ENCODE measurements around the gene AFF3. TPM values are rescaled to one million over a fixed set of nuclear protein-coding genes. Genes with fewer than 3 reads are reported as not detected.

AFF3 gene
- total RNA-seq, 2 experiments from 2014 or later = 0.03 TPM

DNA sequence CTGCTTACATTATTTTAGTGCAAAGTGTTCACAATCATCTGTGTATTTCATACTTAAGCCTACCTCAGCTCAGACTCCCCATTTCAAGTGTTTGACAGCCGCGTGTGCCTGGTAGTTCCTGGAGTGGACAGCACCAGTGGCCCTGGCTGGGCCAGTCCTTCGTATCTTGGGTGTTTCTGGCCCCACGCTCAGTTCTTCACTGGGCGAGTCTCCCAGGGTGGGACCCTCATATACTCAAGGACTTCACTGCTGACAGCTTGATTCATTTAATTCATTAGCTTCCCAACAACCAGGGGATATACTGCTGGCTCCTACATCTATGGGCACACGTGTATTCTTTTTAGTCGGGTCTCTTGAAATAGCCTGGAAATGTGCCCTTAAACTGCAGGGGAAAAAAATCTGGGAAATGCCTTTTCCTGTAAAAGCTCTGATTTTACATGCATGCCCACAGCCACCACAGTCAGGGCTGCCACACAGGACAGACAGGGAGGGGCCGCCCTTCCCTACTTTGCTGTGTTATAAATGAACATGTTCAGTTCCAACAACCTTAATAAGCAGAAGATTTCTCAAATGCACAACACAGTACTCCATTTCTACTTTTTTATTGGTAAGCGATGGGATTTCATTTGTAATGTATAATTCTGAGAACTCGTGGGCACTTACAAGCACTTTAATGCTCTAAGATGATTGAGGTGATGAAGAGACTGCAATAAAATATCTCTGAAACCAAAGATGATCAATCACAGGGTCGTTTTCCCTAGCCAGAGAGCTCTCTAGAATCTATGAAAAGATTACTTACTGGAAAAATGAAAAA, 447.1 kb downstream of the AFF3 start:
- peaks cover 1% of the 10 kb centered on the region for H3K4me1 Mint-ChIP-seq
- no peaks in the 10 kb centered on the region for H3K9me3 Mint-ChIP-seq
- CTCF ChIA-PET = interaction anchor here (1.2 kb wide), 1 partner anchor 16 kb away, joined by 3 read pairs; no protein-coding TSS in a partner anchor
- H3K4me3 Mint-ChIP-seq = no peak overlapping the region
- POLR2A ChIA-PET = no interaction called here
- H3K27me3 Mint-ChIP-seq = no peaks in the 10 kb centered on the region
- DNase-seq = no peak
- H3K27ac Mint-ChIP-seq = no peak overlapping the region
- H3K36me3 Mint-ChIP-seq (ENCODE audit: low read depth) = no peaks in the 10 kb centered on the region

DNA sequence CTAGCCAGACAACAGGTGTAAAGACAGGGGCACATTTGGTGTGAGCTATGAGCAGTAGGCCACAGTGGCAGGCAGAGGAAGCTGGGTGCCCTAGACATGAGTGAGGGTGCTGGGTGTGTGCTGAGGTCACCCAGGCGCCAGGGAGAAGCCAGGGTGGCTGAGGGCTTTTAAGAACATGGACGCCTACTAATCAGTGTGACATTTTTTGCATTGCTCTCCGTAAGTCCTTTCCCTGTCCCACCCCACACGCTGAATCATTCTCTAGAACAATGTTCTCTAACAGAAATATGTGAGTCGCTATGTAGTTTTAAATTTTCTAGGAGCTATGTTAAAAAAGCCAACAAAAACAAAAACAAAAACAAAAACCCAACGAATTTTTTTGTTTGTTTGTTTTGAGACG, 448.1 kb downstream of the AFF3 start:
- ChIA-PET POLR2A (no interaction called here), CTCF (no interaction called here)
- Mint-ChIP-seq H3K27me3 (no peaks in the 10 kb centered on the region), H3K27ac (no peak overlapping the region), H3K4me3 (no peak overlapping the region), H3K4me1 (peaks cover 1% of the 10 kb centered on the region), H3K36me3 (ENCODE audit: low read depth) (no peaks in the 10 kb centered on the region), H3K9me3 (no peaks in the 10 kb centered on the region)
- no peak for DNase-seq

DNA sequence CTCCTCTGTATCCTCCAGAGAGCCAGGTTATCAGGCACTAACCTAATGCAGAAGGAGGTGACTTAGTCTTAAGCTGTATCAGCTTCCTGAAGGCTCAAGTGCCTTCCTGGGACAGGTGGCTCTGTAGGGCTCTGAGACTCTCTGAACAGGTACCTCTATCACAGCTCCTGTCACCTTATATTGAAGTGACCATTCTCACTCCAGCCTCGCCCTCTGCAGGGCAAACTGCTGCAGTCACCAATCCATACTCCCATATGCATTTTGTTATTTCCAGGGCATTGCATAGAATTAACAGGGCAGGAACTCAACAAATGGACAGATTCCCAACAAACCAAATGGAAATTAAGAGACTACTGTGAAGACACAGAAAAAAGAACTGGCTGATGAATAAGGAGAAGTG, 449.6 kb downstream of the AFF3 start:
- no peak overlapping the region for H3K4me3 Mint-ChIP-seq
- H3K36me3 Mint-ChIP-seq (ENCODE audit: low read depth) = no peaks in the 10 kb centered on the region
- no peaks in the 10 kb centered on the region for H3K27me3 Mint-ChIP-seq
- DNase-seq = no peak
- ChIA-PET CTCF (no interaction called here), POLR2A (no interaction called here)
- peaks cover 1% of the 10 kb centered on the region for H3K4me1 Mint-ChIP-seq
- H3K27ac Mint-ChIP-seq = no peak overlapping the region
- no peaks in the 10 kb centered on the region for H3K9me3 Mint-ChIP-seq

DNA sequence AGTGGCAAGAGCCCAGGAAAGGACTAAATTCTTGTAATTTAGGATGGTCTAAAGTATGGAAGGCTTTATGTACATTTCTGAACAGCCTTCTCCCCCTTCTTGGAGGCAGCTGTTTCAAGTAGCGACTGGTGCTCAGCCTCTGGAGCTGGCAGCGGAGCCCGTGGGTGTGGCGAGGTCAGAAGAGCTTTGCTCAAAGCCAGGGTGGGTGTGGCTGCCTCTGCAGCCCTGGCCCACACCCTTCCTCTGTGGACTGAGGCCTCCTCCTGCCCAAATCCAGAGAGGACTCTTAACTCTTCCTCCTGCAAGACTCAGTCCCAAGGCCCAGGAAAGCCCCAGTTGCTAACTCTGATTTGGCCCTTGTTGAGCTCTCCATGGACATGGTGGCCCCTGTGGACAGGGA, 450.5 kb downstream of the AFF3 start:
- Mint-ChIP-seq H3K4me1 (peaks cover 1% of the 10 kb centered on the region), H3K36me3 (ENCODE audit: low read depth) (no peaks in the 10 kb centered on the region), H3K27ac (no peak overlapping the region), H3K9me3 (no peaks in the 10 kb centered on the region), H3K4me3 (no peak overlapping the region), H3K27me3 (no peaks in the 10 kb centered on the region)
- ChIA-PET POLR2A (no interaction called here), CTCF (no interaction called here)
- DNase-seq = no peak

DNA sequence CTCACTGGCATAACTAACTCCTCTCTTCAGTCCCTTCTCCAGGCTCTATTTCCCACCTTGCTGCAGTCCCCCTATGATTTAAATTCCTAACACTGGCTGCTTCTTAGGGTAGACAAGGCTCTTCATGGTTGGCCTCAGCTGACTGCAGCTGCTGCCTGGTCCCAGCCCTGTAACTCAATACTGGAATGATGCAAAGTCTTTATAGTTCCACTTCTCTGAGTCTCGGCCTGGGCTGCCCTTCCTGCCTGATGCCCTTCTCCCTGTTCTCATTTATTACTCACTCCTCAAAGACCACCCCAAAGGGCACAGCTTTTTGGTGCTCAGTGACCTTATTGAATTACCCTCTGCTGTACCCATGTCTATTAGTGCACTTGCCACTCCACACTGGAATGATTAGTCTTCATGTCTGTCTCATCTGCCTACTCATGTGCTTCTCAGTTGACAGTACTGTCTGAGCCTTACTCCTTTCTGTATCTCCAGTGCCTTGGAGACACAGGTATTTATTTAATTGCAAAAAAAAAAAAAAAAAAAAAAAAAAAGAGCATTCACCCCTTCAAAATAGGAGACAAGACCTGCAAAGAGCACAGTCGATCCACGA, 453.1 kb downstream of the AFF3 start:
- no peaks in the 10 kb centered on the region for H3K27me3 Mint-ChIP-seq
- H3K27ac Mint-ChIP-seq = no peak overlapping the region
- POLR2A ChIA-PET = no interaction called here
- CTCF ChIA-PET = no interaction called here
- no peaks in the 10 kb centered on the region for H3K9me3 Mint-ChIP-seq
- H3K36me3 Mint-ChIP-seq (ENCODE audit: low read depth) = no peaks in the 10 kb centered on the region
- no peak overlapping the region for H3K4me3 Mint-ChIP-seq
- DNase-seq = no peak
- H3K4me1 Mint-ChIP-seq = peaks cover 1% of the 10 kb centered on the region

DNA sequence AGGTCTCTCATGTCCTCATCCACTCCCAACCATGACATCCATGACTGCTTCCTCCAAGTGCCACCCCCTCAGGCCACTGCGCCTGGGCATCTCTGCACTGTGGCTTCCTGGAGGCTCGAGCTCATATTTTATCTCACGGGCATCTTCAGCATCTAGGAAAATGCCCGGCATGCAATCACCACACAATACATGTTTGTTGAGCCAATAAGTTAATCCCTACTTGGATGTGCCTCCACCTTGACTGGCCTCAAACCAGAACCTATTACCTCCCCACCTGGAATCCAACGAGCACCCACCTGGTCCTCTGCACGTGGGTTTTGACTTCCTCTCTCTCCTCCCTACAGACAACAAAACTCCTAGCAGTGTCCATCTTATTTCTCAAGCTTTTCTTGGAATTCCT, 453.7 kb downstream of the AFF3 start:
- no peak for DNase-seq
- CTCF ChIA-PET = no interaction called here
- Mint-ChIP-seq H3K4me1 (peaks cover 1% of the 10 kb centered on the region), H3K27ac (no peak overlapping the region), H3K9me3 (no peaks in the 10 kb centered on the region), H3K36me3 (ENCODE audit: low read depth) (no peaks in the 10 kb centered on the region), H3K27me3 (no peaks in the 10 kb centered on the region), H3K4me3 (no peak overlapping the region)
- POLR2A ChIA-PET = no interaction called here

DNA sequence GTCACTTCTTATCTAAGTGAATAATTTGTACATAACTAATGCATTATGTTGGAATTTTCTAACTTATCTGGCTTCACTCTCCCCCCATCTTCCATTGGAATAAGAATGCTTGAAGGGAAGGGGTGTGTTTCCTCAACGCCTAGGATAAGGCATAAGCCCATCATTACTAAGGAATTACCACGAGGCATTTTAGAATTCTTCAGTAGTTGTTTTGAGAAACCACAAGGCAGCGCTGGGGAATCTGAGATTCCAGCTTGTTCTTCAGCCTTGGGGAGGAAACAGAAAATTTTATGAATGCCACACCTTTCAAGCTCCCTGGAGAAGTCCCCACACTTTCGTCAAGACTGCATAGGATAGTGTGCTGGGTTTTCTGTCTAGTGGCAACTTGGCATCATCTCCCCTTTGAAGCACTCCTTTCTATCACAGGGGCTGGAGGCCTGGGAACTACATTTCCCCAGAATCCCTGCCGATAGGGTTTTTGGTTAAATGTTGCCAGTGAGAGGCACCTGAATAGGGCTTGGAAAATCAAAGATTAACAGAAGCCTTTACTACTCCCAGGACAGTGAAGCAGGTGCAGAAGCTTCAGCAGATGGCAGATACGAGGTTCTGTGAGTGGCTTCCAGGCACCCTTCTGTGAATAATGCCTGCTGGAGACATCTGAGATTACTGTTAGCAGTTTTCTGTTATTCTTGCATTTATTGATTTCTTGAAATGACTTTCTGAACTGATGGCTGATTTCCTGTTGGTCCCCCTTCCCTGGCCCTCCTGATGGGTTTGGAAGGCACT, 459.9 kb downstream of the AFF3 start:
- Mint-ChIP-seq H3K27me3 (no peaks in the 10 kb centered on the region), H3K4me3 (no peak overlapping the region), H3K4me1 (no peaks in the 10 kb centered on the region), H3K27ac (no peak overlapping the region), H3K36me3 (ENCODE audit: low read depth) (no peaks in the 10 kb centered on the region), H3K9me3 (no peaks in the 10 kb centered on the region)
- no peak for DNase-seq
- ChIA-PET POLR2A (no interaction called here), CTCF (interaction anchor here (0.6 kb wide), 1 partner anchor 10 kb away, joined by 3 read pairs; no protein-coding TSS in a partner anchor)

DNA sequence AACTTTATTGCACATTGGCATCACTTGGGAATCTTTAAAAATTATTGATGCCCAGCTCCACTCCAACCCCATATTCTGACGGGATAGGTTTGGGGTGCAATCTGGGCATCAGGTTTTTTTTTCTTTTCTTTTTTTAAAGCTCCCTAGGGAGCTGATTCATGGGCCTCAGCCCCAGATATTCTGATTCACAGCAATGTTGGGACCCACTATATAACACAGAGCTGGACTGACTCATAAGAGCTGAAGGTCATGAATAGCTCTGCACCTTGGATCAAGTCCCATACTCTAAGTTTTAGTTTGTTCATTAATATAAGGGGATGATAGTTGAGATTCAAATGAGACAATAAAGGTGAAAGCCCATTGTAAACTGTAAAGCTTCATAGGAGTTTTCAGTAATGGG, 461.4 kb downstream of the AFF3 start:
- H3K27ac Mint-ChIP-seq = no peak overlapping the region
- H3K27me3 Mint-ChIP-seq = no peaks in the 10 kb centered on the region
- no peaks in the 10 kb centered on the region for H3K9me3 Mint-ChIP-seq
- no peaks in the 10 kb centered on the region for H3K4me1 Mint-ChIP-seq
- no peak overlapping the region for H3K4me3 Mint-ChIP-seq
- no peak for DNase-seq
- ChIA-PET CTCF (no interaction called here), POLR2A (interaction anchor here (0.6 kb wide), 1 partner anchor 1440 kb away, joined by 3 read pairs; no protein-coding TSS in a partner anchor)
- no peaks in the 10 kb centered on the region for H3K36me3 Mint-ChIP-seq (ENCODE audit: low read depth)

DNA sequence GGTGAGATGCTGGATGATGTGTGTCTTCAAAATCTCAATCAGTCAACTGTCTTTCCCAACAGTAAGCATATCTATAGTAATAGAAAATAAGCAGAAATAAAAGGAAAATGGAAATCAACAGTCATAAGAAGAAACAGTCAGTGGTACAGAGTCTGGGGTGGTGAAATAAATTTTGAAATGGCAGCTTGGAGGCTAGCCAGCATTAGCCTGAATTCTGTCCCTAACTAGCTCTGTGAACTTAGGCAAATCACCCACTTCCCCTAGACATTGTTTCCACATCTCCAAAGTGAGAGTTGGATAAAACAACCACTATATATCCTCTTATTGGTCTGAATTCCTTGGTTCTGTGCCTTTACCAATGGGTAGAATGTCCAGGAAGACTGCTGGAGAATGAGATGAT, 462.9 kb downstream of the AFF3 start:
- Mint-ChIP-seq H3K36me3 (ENCODE audit: low read depth) (no peaks in the 10 kb centered on the region), H3K9me3 (no peaks in the 10 kb centered on the region), H3K4me1 (no peaks in the 10 kb centered on the region), H3K27ac (no peak overlapping the region), H3K4me3 (no peak overlapping the region), H3K27me3 (no peaks in the 10 kb centered on the region)
- no peak for DNase-seq
- ChIA-PET CTCF (no interaction called here), POLR2A (no interaction called here)

DNA sequence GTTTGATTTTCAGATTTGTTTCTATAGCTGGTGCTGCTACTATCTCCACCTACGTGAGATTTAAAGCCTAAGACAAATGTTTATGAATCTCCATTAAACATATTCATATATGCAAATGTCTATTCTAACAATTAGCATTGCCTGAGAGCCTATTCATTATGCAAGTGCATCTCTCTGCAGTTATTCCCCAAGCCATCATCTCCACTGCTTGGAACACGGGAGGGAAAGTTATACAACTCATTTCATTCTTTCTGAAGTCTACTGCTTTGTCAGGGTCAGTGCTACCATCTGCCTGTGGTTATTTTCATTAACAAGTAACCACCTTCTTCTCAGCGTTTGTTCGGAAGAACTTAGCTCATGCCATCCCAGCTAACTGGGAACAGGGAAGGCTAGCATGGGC, 463.8 kb downstream of the AFF3 start:
- H3K27ac Mint-ChIP-seq = no peak overlapping the region
- H3K36me3 Mint-ChIP-seq (ENCODE audit: low read depth) = no peaks in the 10 kb centered on the region
- H3K4me3 Mint-ChIP-seq = no peak overlapping the region
- no peaks in the 10 kb centered on the region for H3K9me3 Mint-ChIP-seq
- ChIA-PET POLR2A (no interaction called here), CTCF (no interaction called here)
- H3K27me3 Mint-ChIP-seq = no peaks in the 10 kb centered on the region
- H3K4me1 Mint-ChIP-seq = no peaks in the 10 kb centered on the region
- no peak for DNase-seq

DNA sequence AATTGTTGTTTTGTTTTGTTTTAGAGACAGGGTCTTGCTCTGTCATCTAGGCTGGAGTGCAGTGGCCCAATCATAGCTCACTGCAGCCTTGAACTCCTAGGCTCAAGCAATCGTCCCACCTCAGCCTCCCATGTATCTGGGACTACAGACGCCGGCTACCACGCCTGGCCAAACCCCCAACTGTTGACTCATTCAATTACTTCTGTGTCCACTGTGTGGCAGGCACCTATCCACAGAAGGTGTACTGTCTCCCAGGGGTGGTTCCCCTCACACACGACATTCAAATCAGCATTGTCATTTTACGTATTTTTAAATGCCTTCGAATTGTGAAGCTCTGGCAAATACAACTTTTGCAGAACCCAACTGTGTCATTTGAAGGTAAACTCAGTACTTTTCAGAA, 464.6 kb downstream of the AFF3 start:
- CTCF ChIA-PET = no interaction called here
- no peaks in the 10 kb centered on the region for H3K9me3 Mint-ChIP-seq
- no peaks in the 10 kb centered on the region for H3K36me3 Mint-ChIP-seq (ENCODE audit: low read depth)
- H3K27me3 Mint-ChIP-seq = no peaks in the 10 kb centered on the region
- no peak overlapping the region for H3K27ac Mint-ChIP-seq
- H3K4me1 Mint-ChIP-seq = no peaks in the 10 kb centered on the region
- no peak for DNase-seq
- POLR2A ChIA-PET = no interaction called here
- H3K4me3 Mint-ChIP-seq = no peak overlapping the region

DNA sequence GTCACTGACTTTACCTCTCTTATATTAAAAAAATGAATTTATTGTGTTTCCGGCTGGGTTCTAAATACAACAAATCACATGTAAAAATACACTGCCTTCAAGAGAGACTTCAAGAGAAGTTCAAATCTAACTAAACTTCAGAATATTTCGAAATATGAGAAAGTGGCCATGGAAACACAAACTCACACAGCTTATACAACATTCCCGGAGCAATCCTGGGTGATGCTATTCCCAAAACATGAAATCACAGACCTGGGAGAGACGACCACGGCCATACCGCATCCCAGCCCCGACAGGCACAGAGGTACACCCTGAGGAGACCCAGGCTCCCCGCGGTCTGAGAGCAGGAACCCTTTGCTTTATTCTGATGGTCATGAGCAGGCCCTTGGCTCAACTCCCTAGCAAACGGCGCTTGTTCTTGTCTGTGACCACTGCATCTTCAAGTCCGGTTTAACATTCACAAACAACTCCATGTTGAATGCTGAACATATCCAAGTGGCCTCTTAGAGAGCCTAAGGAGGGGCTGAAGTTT, 467.2 kb downstream of the AFF3 start:
- ChIA-PET CTCF (no interaction called here), POLR2A (no interaction called here)
- H3K4me1 Mint-ChIP-seq = no peaks in the 10 kb centered on the region
- H3K36me3 Mint-ChIP-seq (ENCODE audit: low read depth) = no peaks in the 10 kb centered on the region
- H3K4me3 Mint-ChIP-seq = no peak overlapping the region
- no peak overlapping the region for H3K27ac Mint-ChIP-seq
- H3K9me3 Mint-ChIP-seq = no peaks in the 10 kb centered on the region
- no peaks in the 10 kb centered on the region for H3K27me3 Mint-ChIP-seq
- DNase-seq = no peak

DNA sequence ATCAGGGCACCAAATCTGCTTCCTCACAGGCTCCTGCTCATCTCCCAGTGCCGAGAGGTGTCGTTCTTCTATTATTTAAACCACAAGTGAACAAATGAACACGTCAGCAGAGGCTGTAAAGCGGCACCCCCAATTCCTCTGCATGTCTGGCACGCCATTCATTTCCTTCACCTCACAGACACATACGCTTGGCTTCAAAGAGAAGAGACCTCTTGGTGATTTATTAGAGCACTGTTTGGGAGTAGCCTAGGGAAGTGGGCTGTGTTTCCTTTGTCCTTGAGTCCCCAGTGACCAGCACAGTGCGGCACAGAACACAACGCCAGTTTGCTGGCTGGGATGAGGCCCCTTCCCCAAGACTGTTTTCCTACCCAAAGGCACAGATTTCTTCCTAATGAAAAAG, 468.3 kb downstream of the AFF3 start:
- no peak for DNase-seq
- Mint-ChIP-seq H3K4me3 (no peak overlapping the region), H3K27ac (no peak overlapping the region), H3K36me3 (ENCODE audit: low read depth) (no peaks in the 10 kb centered on the region), H3K9me3 (no peaks in the 10 kb centered on the region), H3K4me1 (no peaks in the 10 kb centered on the region), H3K27me3 (no peaks in the 10 kb centered on the region)
- ChIA-PET CTCF (no interaction called here), POLR2A (no interaction called here)

All from activated CD4-positive, alpha-beta memory T cell treated with anti-CD3 and anti-CD28 coated beads, Interleukin-2, amount 10 ng/mL, durations not matched to agents 7 days and 5 days (primary cell).